Effector CD4-positive, alpha-beta T cell (primary cell): ENCODE measurements around the gene LONP1.
"Not testable (repeated sequence)": the region's sequence is repeated elsewhere in the genome, so short reads cannot be mapped to it uniquely, and the experiment has no call there.

ENCODE experiments used
- DNase-seq: peaks from one replicate; pipeline ENCODE4 v3.0.0-alpha.2; 2020

LONP1 gene

DNA sequence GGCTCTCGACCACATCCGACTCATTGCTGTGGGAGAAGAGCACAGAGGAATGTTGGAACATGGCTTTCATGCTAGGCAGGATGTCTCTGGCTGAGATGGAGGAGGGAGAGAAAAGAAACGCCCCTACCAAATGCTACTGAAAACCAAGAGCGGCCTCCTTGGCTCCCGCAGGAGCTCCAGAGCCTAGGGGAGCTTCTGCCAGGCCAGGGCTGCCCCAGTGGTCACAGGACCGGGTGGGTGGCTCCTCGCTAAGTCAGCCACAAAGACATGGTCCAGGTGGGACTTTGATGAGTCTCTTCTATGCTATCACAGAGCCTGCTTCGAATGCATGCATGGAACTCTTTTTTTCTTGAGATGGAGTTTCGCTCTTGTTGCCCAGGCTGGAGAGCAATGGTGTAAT, 6.7 kb downstream of the LONP1 start:
- DNase-seq = no peak

DNA sequence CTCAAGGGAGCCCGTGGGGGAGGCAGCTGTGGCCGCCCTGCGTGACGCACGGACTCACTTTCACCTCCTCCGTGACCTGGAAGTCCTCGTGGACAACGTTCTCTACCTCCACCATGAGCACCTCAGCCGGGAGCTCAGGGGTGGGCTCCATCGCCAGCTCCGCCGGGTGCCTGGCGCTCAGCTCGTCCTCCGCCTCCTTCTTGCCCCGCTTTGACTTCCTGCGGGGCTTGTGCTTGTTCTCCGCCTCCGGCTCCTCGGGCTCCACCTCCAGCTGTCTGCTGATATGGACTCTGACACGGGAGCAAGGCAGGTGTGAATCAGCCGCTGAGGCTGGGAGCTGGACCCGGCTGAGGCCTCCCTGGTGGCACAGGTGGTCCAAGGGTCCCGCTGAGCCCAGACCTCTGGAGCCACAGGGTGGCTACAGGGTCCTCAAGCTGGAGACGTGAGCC, 8.2 kb downstream of the LONP1 start:
- no peak for DNase-seq

DNA sequence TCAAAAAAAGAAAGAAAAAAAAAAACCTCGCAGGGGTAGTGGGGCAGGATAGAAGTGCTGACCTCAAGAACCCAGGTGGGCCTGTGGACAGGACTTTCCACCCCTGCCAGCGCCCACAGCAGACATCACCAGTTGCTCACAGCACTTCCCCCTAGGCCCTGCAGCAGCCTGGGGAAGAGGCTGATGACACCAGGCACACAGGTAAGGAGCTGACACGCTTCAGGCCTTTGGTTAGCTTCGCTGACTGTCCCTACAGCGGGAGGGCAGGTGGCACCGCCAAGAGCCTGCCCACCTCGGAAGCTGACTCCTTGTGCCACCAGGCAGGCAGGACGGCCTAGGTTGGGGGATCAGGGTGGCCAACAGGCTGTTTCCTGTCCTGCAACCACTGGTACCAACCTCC, 8.9 kb downstream of the LONP1 start:
- no peak for DNase-seq

DNA sequence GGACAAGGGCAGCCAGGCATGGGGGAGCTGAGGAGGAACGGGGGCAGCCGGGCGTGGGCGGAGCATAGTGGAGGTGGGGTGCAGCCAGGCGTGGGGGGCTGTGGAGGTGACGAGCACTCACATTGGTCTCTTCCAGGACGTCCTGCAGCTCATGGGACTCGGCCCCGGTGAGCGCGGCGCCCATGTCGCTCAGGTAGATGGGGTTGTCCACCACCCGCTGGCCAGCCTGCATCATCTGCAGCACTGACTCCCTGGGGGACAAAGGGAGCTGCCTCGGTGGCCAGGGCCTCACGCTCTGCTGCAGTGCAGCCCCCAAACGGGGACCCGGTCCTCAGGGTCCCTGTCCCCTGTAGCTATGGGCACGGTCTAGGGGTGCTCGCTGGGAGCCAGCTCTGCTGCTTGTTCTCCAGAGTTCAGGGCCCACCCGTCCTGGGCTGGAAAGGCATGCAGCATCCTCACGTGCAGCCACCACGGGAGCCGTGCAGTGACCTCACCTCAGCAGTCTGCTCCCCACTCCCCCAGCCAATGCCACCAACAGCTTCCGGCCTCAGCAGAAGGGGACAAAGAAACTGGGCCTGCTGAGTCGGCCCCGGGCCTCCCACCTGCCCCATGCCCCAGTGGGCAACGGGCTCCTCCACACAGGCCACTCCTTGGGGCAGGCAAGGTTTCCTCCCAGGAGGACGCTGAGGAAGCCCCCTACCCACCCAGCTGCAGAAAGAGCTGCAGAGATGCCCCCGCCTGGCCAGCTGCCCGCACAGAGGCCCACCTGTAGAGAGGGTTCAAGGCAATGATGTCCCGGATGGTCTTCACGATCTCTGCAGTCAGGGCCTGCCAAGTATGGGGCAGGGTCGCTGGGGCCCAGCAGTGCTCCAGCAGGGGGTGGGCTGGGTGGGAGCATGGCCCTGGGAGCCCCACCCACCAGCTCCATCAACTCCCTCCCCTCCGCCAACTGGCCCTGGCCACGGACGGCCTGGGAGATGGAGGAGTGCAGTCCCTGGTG, 12.1 kb downstream of the LONP1 start:
- DNase-seq = no peak

DNA sequence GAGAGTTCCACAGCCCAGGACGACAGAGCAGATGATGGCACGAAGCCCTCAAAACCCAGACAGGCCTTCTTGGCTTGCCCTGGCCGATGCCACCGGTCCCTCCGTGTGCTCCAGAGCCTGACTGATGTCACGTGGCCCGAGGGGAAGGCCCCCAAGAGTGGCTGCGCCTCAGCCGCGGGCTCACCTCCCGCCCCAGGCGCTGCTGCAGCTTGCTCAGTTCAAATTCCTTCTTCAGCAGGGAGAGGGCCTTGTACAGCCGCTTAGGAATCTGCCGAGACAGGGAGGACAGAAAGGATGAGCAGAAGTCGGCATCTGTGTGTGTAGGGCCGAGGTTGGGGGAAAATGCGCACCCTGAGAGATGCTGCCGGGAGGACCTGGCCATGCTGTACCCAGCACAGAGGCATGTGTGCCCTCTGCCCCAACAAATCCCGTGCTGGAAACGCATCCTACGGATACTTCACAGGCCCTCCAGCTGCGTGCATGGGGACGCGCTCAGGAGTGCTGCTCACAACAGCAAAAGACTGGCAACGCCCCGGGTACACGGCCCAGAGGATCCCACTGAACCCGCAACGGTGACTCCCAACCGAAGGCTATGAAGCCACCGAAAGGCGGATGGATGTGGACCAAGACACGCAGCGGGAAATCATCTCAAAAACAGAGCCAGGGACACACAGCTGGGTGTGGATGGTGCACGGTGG, 12.9 kb downstream of the LONP1 start:
- no peak for DNase-seq

DNA sequence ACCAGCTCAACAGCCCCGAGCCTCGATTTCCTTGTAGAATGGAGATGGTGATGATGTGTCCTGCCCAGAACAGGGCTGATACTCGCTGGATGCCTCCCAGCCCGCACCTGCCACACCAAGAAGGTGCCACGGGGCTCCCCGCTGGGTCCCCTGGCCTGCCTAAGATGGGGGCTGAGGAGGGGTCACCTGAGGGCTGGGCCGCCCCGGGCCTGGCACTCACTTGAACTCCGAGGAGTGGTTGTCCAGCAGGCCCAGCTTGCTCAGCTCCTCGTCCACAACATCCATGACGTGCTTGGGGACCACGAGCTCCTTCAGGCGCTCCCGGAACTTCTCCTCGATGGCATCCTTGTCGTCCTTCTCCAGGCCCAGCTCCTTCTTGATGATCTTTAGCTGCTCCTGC, 14.4 kb downstream of the LONP1 start:
- DNase-seq = no peak

DNA sequence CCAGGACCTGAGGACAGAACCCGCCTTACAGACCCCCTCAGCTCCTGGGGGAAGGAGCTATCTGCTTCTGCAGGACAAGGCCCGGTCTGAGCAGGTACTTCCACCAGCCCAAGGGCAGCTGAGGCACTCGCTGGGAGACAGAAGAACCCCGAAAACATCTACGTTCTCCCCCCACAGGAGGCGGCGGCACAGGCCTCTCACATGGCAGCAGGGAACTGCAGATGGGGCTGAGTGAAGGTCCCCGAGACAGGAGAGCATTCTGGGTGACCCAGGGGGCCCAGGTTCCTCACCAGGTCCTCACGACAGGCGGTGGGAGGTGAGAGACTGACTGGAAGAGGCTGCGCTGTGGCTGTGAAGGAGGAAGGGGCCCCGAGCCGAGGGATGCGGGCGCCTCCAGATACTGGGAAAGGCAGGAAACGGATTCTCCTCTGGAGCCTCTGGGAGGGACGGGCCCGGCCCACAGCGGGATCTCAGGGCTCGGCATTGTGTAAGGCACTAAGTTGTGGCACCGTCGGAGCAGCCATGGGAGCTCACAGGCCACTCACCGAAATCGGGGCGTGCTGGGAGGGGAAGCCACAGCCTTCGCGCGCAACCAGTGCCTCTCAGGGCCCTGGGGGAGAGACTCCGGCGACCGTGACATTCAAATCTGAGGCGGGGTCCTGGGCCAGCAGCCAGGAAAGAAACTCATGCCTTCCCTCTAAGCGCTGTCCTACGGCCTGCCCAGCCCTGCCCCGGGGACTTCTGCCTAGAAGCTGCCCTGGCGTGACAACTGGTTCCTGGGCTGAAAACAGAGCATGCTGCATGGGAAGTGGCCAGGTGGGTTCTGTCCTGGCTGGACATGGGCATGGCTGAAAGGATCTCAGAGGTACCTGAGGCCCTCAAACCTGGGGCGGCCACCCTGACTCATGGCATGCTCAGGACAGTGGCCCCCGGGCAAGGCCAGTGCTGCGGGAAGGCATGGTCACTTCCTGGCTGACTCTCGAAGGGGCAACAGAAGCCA, 15.8 kb downstream of the LONP1 start:
- no peak for DNase-seq

DNA sequence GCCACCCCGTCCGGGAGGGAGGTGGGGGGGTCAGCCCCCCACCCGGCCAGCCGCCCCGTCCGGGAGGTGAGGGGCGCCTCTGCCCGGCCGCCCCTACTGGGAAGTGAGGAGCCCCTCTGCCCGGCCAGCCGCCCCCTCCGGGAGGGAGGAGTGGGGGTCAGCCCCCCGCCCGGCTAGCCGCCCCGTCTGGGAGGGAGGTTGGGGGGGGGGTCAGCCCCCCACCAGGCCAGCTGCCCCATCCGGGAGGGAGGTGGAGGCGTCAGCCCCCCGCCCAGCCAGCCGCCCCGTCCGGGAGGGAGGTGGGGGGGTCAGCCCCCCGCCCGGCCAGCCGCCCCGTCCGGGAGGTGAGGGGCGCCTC, 17.9 kb downstream of the LONP1 start:
- DNase-seq = not testable (repeated sequence)

DNA sequence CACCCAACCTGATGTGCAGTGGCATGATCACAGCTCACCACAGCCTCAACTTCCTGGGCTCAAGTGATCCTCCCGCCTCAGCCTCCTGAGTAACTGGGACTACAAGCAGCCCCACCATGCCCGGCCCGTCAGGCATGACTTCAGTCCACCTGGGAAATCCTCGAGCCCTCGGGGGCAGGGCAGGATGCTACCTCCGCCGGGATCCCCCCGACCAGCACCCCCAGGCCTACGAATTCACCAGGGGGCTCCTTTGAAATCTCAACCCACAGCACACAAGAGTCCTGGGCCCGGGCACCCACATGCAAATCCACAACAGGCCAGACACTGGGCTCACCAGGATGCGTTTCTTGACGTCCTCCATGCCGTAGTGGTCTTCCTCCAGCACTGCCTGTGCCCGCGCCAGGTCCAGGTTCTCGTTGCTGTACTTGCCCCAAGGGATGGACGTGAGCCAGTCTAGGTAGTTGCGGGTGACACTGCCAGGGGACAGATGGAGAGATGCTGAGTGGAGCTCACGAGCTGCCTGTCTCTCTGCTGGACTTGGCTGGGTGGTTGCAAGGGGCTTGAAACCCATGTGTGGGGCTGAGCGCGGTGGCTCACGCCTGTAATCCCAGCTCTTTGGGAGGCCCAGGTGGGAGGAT, 19.4 kb downstream of the LONP1 start:
- no peak for DNase-seq

DNA sequence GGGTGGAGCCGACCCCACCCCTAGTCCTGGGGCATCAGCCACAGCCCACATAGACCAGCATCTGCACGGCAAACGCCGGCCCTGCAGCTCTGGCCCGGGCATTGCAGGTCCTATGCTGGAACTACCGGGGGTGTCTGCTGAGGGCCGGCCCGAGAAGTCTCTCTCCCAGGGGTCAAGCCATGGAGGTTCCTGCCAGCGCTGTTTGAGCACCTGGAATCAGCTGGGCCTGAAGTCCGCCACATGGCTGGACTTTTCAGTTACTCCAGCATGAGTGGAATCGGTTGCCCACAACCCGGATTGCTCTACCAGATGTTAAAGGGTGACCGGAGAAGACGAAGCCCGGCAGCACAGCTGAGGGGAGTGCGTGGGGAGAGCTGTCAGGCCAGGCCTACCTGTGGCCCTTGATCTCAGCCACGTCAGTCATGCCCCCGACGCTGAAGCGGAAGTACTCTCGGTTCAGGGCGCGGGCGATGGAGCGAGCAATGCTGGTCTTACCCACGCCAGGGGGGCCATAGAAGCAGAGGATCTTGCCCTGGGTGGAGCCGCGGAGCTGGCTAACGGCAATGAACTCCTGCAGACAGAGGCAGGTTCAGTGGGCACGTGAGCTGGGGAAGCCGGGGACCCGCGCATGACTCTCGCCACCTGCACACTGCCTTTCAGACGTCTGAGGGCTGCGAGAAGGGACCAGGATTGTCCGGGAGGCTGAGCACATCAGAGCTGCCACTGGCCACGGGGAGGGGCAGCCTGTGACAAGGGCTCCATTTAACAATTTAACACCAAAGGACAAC, 21.1 kb downstream of the LONP1 start:
- DNase-seq = no peak

DNA sequence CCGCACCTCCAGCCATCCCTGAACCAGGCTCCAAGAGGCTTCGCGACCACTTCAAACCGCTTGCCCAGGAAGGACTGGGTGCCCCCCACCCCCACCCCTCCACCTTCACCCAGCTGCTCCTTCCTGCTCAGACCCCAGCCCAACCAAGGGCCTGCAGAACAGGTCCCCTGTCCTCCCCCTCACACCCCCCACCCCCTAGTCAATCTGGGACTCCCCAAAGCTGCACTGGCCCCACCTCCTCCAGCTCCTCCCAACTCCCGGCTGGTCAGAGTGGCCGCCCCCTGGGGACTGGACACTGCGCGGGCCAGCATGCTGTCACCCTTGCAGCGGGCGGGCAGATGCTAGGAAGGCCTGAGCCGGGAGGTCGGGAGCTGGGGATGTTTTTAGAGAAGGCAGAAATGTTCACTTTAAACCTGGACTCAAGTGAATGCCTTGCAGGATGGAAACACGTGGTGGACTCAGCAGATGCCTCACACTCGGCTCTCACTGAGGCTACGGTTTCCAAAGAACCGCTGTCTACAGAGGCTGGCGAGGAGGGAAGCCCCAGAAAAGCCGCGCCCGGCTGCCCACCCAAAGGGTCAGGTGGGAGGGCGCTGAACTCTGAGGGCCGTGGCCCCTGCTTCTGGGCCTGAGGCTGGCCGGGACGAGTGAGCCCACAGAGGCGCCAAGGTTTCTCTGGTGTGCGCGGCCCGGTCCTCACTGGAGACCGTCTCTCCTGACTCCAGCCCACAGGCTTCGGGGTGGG, 21.9 kb downstream of the LONP1 start:
- DNase-seq = no peak

DNA sequence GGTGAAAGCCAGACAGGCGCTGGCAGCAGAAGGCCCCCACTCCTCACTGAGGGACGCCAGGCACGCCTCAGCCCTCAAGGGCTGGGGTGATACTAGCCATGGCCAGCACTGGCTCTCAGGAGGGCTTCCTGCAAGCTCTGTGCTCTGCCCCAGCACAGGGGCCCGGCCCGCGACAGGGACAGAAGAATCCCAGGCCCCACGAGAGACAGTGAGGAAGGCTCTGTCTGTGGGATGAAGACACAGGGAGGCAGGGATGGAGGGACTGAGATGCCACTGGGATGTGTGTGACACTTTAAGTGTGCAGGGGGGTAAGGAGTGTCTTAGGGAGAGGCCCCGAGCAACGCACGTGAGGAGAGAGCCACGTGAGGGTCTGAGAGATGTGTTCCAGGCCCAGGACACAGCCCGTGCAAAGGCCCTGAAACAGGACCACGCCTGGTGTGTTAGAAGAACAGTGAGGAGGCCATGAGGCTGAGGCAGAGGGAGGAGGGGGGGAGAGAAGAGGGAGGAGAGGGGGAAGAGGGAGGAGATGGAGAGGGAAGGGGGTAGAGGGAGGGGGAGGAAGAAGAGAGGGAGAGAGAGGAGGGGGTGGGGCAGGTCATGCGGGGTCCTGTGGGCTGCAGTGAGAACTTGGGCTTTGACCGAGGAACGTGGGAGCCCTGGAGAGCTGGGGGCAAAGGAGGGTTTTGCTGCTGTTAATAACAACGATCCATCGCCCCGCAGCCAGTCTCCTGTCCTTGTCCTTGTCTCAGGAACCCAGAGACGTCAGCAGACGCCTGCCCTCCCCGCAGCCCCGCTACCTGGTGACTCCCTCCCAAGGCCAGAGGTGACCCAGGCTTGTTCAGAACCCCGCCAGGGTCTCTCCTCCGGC, 22.7 kb downstream of the LONP1 start:
- DNase-seq = no peak

DNA sequence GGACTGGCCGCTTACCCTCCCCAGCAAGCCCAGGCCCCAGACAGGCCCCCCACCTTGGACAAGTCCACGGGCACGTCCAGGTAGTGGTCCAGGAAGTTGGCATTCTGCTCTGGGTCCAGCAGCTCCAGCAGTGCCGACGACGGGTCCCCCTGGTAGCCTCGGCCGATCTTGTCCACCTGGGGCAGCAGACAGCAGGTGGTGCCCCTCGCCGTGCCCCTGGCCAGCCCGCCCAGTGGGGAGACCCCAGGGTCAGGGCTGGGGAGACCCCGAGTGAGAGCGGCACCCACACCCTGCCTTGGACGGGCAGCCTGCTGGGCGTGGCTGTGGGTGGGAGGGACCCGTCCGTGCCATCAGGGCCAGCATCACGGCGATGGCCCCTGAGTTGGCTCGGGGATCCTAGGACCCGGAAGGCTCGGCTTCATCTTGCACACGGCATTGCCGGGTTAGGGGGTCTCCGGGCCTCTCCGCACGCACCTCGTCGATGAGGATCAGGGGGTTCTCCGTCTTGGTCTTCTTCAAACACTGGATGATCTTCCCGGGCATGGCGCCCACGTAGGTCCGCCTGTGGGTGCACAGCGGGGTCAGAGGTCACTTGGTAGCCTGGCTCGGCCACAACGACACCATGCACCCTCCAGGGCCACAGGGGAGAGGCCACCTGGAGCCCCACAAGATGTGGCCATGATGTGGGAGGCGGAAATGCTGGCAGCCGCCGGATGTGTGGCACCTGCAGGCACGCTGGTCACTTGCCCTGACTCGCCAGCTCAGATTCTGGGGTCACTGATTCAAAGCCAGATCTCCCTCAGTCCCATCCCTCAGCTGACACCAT, 23.5 kb downstream of the LONP1 start:
- DNase-seq = no peak

DNA sequence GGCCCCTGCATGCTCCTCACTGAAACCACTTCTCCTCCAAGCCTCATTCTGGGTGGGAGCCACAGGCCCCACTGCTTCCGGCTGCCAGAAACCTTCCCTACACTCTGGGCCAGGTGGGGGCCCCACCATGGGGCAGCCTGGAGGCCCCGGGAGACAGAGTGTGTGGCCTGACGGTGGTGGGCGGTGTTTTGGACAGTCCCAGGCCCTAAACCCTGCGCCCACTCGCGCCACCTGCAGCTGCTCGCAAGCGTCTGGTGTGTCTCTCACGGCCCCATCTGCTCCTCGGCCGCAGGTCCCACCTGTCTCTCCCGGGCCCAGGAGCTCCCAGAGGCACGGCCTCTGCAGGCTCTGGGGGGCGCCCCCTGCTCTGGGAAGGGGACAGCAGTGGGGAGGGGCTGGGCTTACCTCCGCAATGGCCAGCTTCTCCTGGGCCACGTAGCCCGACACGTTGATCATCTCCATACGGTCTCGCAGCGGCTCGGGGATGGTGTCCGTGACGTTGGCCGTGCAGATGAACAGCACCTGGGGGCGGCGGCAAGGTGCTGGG, 24.2 kb downstream of the LONP1 start:
- no peak for DNase-seq

DNA sequence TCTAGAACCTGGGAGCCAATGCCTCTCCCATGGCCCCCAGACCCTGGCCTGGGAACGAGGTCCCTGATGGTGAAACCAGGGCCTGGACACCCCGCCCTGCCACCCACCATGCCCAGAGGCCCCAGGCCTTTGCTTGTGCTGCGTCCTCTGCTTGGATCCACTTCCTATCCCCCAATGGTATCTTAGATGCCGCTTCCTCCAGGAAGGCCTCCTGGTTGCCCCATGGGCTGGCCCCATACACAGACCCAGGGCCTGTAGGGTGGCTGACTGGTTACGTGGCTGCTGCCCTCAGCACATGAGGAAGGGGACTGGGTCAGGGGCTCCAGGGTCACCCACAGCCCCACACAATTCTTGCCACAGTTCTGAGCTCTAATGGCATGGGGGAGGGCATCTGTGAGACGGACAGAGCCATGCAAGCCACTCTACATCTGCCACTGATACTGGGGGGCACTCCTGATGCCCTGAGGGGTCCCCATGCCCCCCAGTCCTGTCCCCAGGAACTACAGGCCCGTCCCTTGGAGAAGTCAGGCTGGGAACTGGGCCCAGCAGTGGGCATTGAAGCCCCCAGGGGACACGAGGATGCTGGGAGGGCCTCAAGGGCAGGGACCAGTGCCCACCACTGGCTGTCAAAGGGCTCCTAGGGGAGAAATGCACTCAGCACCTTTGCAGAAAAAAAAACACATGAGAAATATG, 24.8 kb downstream of the LONP1 start:
- no peak for DNase-seq

DNA sequence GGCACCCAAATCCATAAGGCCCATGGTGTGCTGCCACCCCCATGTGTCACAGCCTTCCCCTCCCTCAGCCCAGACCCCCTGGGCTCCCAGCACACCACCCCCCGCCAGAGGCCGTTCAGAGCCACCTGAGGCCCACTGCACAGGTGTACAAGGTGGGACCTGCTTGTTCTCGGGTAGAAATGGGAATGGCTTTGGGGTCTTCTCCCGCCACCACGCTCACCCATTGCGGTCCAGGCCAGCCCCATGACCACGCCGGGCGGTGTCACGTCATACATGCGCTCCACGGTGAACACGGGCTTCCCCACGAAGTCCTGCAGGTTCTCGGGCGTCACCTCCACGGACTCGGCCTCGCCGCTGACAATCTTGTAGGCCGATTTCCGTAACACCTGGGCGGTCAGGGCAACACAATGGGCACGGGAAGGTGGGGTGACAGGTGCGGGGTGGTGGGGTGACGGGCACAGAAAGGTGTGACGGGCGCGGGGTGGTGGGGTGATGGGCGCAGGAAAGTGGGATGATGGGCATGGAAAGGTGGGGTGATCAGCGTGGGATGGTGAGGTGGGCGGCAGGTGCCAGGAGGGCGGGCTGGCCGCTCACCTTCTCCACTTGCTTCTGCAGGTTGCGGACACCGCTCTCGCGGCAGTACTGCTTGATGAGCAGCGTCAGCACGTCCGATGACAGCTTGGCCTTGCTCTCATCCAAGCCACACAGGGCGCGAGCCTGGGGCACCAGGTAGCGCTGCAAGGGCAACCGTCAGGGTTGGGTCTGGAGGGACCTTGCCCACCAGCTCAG, 25.6 kb downstream of the LONP1 start:
- DNase-seq = no peak
